ENCODE results near the gene RPP30. TPM values are rescaled to one million over a fixed set of nuclear protein-coding genes. Genes with fewer than 3 reads are reported as not detected.
A peak's percentile ranks its signal among the peaks of the same experiment; 100 is the strongest.

Gene RPP30
- total and polyA plus RNA-seq, 11 donors = 26.4 to 39.9 (median 32.0) TPM

- H3K4me3 ChIP-seq = peak overlapping the region in 3 of 12 donors; percentile 6 to 22 (median 18)
Measured at GRCh38 chr10:90930971-90931871, 59.4 kb downstream of the RPP30 start.

GRCh38 chr10:90935581-90936275 lies 64.0 kb downstream of the RPP30 start:
- DNase-seq (peak in 1 of 5 donors; percentile 56), ATAC-seq (peak in 3 of 4 donors; percentile 43 to 56 (median 45))
- Histone ChIP-seq H3K27ac (peak overlapping the region in 9 of 12 donors; percentile 16 to 71 (median 42)), H3K4me3 (no peak overlapping the region), H3K27me3 (no peaks in the 10 kb centered on the region), H3K9me3 (no peaks in the 10 kb centered on the region), H3K4me1 (peaks cover 0 to 30% (median 12%) of the 10 kb centered on the region in 12 donors), H3K36me3 (no peaks in the 10 kb centered on the region)
- 44 to 57% (median 52%) methylated on average over 5 of the region's 5 CpGs for WGBS, 4 donors
- TF ChIP-seq POLR2A (IDR thresholded peaks at IDR 0.05) (no peak), CTCF (IDR thresholded peaks at IDR 0.05) (no peak)
- intact Hi-C loops (cut with DNase I) = loop anchor here in 1 of 10 donors (5.0 kb wide), 1 partner anchor 47 kb away; no protein-coding TSS in a partner anchor

More at GRCh38 chr10:90930971-90931871, 59.4 kb downstream of the RPP30 start:
- ATAC-seq (peak; percentile 72 to 84 (median 84)), DNase-seq (peak; percentile 59 to 79 (median 71))
- WGBS, 4 donors = 20 to 23% (median 21%) methylated on average over 6 of the region's 6 CpGs
- Histone ChIP-seq H3K36me3 (no peaks in the 10 kb centered on the region), H3K9me3 (no peaks in the 10 kb centered on the region), H3K4me1 (peaks cover 0 to 46% (median 28%) of the 10 kb centered on the region in 12 donors), H3K27ac (peak overlapping the region; percentile 54 to 97 (median 86)), H3K27me3 (no peaks in the 10 kb centered on the region)
- TF ChIP-seq CTCF (IDR thresholded peaks at IDR 0.05) = no peak
- intact Hi-C loops (cut with DNase I) = loop anchor here in 3 of 10 donors (1.0 to 5.0 kb wide), 4 partner anchors 10 to 56 kb away; partner anchors contain the start of gene ANKRD1 (in 1 of the 3)

GRCh38 chr10:90936276-90936659 lies 64.5 kb downstream of the RPP30 start:
- no peak for ATAC-seq
- no peaks in the 10 kb centered on the region for H3K36me3 ChIP-seq
- intact Hi-C loops (cut with DNase I) = loop anchor here in 1 of 10 donors (5.0 kb wide), 1 partner anchor 46 kb away; no protein-coding TSS in a partner anchor
- TF ChIP-seq CTCF (IDR thresholded peaks at IDR 0.05) (no peak), POLR2A (IDR thresholded peaks at IDR 0.05) (no peak)
- H3K9me3 ChIP-seq = no peaks in the 10 kb centered on the region
- DNase-seq = no peak
- H3K27me3 ChIP-seq = no peaks in the 10 kb centered on the region
- H3K4me1 ChIP-seq = peaks cover 0 to 25% (median 7%) of the 10 kb centered on the region in 12 donors
- no peak overlapping the region for H3K4me3 ChIP-seq
- H3K27ac ChIP-seq = peak overlapping the region in 4 of 12 donors; percentile 25 to 71 (median 54)
- WGBS, 4 donors = 71 to 82% (median 80%) methylated on average over 2 of the region's 2 CpGs
